Body of pancreas (tissue), 4 donors: ENCODE measurements around the gene SMIM13. TPM values are rescaled to one million over a fixed set of nuclear protein-coding genes. Genes with fewer than 3 reads are reported as not detected.

Experiments
- ATAC-seq: fragments of 150-250 bp; one replicate; pipeline ENCODE4 v1.9.1; 2016
- DNase-seq, 4 donors: peaks; one replicate each; pipeline ENCODE4 v3.0.0-alpha.2; 2019
- H3K27ac ChIP-seq, 4 donors: fragments of 200-600 bp; sonication (generic); 1 replicate in 3 of 4; 2 replicates in 1 of 4; pipeline versions ENCODE4 v1.5.1 to v1.6.1; 2016 to 2019; ENCODE audit warnings: mild to moderate bottlenecking in 1 of 4, mixed read lengths in 1 of 4, moderate library complexity in 1 of 4
- H3K27me3 ChIP-seq, 2 donors: fragments of 200-600 bp; sonication (generic); one replicate each; pipeline ENCODE4 v1.6.0; 2016; ENCODE audit warnings: mild to moderate bottlenecking in 1 of 2
- H3K36me3 ChIP-seq, 2 donors: fragments of 200-600 bp; sonication (generic); replicated peaks in 1 of 2; 2 replicates each; pipeline ENCODE4 v1.5.1; 2016; ENCODE audit warnings: low read depth in 2 of 2; ENCODE audit not compliant: insufficient read depth in 1 of 2
- H3K4me1 ChIP-seq: fragments of 200-600 bp; sonication (generic); one replicate; pipeline ENCODE4 v1.6.0; 2016
- H3K4me3 ChIP-seq, 2 donors: fragments of 200-600 bp; sonication (generic); 1 replicate in 1 of 2; 2 replicates in 1 of 2; pipeline ENCODE4 v1.5.1; 2016 to 2019
- H3K9me3 ChIP-seq, 3 donors: fragments of 200-600 bp; sonication (generic); 1 replicate in 2 of 3; 2 replicates in 1 of 3; pipeline ENCODE4 v1.5.1; 2016
- CTCF ChIP-seq, 7 experiments: fragments of 450-650 bp in 4 of 7; fragments of 200-600 bp in 3 of 7; sonication (generic) in 3 of 7; IDR thresholded peaks; one replicate each; pipeline ENCODE4 v1.5.1; 2016 to 2019; ENCODE audit warnings: antibody characterized with exemption in 7 of 7
- POLR2A ChIP-seq, 3 donors: fragments of 450-650 bp; IDR thresholded peaks; one replicate each; pipeline ENCODE4 v1.6.1; 2016; ENCODE audit warnings: antibody characterized with exemption in 3 of 3, mild to moderate bottlenecking in 2 of 3
- WGBS, 2 donors: methylation state at CpG; one replicate each; pipeline ENCODE4 v1.1.5; 2017; 5-methylcytosine and 5-hydroxymethylcytosine counted together
- intact Hi-C: fragments of 100-400 bp; cut with DNase I; formaldehyde crosslinking; loops from one replicate; pipeline ENCODE4 v1.15.1; 2023
- total RNA-seq, 2 donors: library from RNA; depleted of rRNA; stranded (reverse); fragments of >200 nt; gene quantifications; one replicate each; pipeline ENCODE4 v1.1.0, GENCODE V29; 2016

Gene SMIM13
- total RNA-seq, 2 donors from 2014 or later, result 4.4 to 5.6 TPM

DNA sequence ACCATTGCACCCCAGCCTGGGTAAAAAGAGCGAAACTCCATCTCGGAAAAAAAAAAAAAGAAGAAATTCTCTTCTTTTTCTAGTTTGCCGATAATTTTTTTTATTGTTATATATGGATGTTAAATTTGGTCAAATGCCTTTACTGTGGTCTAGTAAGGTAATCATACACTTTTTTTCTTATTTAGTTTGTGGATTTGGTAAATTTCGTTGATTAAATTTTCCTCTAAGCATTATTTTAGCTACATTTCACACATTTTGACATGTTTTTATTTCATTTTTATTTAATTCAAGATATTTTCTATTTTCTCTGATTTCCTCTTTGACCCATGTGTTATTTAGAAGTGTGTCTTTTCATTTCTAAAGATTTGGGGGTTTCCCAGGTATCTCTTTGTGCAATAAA is 31.6 kb upstream of the SMIM13 start:
- no peak for DNase-seq
- Histone ChIP-seq H3K36me3 (no peaks in the 10 kb centered on the region), H3K9me3 (no peaks in the 10 kb centered on the region), H3K4me3 (no peak overlapping the region), H3K4me1 (peaks cover 4% of the 10 kb centered on the region), H3K27me3 (no peaks in the 10 kb centered on the region), H3K27ac (no peak overlapping the region)
- TF ChIP-seq CTCF (IDR thresholded peaks at IDR 0.05), result no peak
- TF ChIP-seq POLR2A (IDR thresholded peaks at IDR 0.05), result no peak
- 85% methylated on average over 4 of the region's 4 CpGs for WGBS, 2 donors
- ATAC-seq, result no peak
- intact Hi-C loops, result no loop called here

GRCh38 chr6:11062715-11063114 is 30.9 kb upstream of the SMIM13 start:
- H3K27me3 ChIP-seq, result no peaks in the 10 kb centered on the region
- no peak overlapping the region for H3K27ac ChIP-seq
- H3K36me3 ChIP-seq, result no peaks in the 10 kb centered on the region
- H3K9me3 ChIP-seq, result no peaks in the 10 kb centered on the region
- H3K4me3 ChIP-seq, result no peak overlapping the region
- DNase-seq (no peak), ATAC-seq (no peak)
- TF ChIP-seq POLR2A (IDR thresholded peaks at IDR 0.05), result no peak
- TF ChIP-seq CTCF (IDR thresholded peaks at IDR 0.05), result no peak
- WGBS, 2 donors, result 58 to 67% methylated on average over 2 of the region's 2 CpGs
- intact Hi-C loops, result no loop called here
- H3K4me1 ChIP-seq, result peaks cover 10% of the 10 kb centered on the region

DNA sequence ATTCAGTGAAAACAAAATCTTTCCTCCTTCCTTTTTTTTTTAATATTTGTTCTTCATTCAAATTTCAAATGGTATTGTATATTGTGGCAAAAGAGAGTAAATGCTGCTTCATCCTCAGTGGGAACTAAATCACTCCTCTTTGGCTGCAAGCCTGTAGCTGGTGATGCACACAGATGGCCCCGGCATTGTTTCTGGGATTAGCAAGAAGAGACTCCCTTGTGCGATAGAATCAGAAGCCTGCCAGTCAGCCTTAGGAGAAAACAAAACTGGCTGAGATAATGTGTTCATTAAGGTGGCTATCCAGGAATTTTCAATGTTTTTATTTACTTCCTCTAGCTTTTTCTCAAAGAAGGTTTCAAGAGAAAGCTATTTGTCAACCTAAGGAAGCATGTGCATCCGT is 28.8 kb upstream of the SMIM13 start:
- 74 to 78% methylated on average over 3 of the region's 3 CpGs for WGBS, 2 donors
- H3K4me1 ChIP-seq, result peaks cover 16% of the 10 kb centered on the region
- DNase-seq, result no peak
- no peaks in the 10 kb centered on the region for H3K36me3 ChIP-seq
- no peak for TF ChIP-seq CTCF (IDR thresholded peaks at IDR 0.05)
- TF ChIP-seq POLR2A (IDR thresholded peaks at IDR 0.05), result no peak
- H3K27ac ChIP-seq, result no peak overlapping the region
- intact Hi-C loops, result no loop called here
- H3K9me3 ChIP-seq, result no peaks in the 10 kb centered on the region
- no peak for ATAC-seq
- no peaks in the 10 kb centered on the region for H3K27me3 ChIP-seq
- no peak overlapping the region for H3K4me3 ChIP-seq

- TF ChIP-seq CTCF (IDR thresholded peaks at IDR 0.05) (no peak), POLR2A (IDR thresholded peaks at IDR 0.05) (no peak)
- intact Hi-C loops, result no loop called here
- no peak overlapping the region for H3K4me3 ChIP-seq
- no peaks in the 10 kb centered on the region for H3K27me3 ChIP-seq
- peaks cover 16% of the 10 kb centered on the region for H3K4me1 ChIP-seq
- WGBS, 2 donors, result 73 to 76% methylated on average over 6 of the region's 6 CpGs
- no peak for ATAC-seq
- DNase-seq, result no peak
- no peaks in the 10 kb centered on the region for H3K9me3 ChIP-seq
- H3K36me3 ChIP-seq, result no peaks in the 10 kb centered on the region
- no peak overlapping the region for H3K27ac ChIP-seq
These were observed 28.0 kb upstream of the SMIM13 start for GRCh38 chr6:11065436-11066202.
